ENCODE results near the gene PLCL2. TPM values are rescaled to one million over a fixed set of nuclear protein-coding genes. Genes with fewer than 3 reads are reported as not detected.
A peak's percentile ranks its signal among the peaks of the same experiment; 100 is the strongest.

PLCL2 gene
- total and polyA plus RNA-seq, 10 of the 15 experiments (the other 5 are each of a cell fraction or from before 2014, with no cell fraction given) = 7.5 to 37.3 (median 21.7) TPM

DNA sequence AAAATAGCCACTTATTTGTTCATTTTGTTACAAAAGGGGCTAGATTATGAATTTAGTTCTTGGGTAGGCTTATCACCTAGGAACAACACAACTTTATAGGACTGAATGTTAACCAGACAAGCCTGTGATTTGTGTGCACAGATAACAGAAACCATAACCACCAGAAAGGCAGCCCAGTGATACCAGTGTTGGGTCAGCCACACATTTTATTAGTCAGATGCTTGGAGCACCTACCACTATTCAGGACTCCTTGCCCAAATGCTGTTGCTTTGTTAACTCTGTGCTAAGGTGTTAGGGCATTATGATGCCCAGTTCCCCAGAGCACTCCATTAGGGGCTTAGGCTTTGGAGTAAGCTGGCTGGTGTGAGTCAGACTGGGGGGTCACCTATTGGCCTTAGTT is 22.5 kb downstream of the PLCL2 start:
- no peaks in the 10 kb centered on the region for H4K20me1 ChIP-seq (ENCODE audit: control insufficient read depth, insufficient read depth)
- POLR2A ChIA-PET = interaction anchor here (0.6 to 2.5 kb wide), 3 partner anchors 14 to 145 kb away, joined by 3 to 6 read pairs (median 5); partner anchors contain the start of gene PLCL2
- peak; percentile 18 for FAIRE-seq
- peak overlapping the region; percentile 69 for H3K4me2 ChIP-seq (ENCODE audit: control insufficient read depth, insufficient read depth)
- peak overlapping the region; percentile 6; the same call in 1 of the 2 replicates for H3K4me3 ChIP-seq
- SMC1A ChIA-PET (ENCODE audit: uncharacterized antibody, unreplicated experiment) = interaction anchor here (1.8 to 7.9 kb wide), 6 partner anchors 11 to 244 kb away, joined by 8 to 91 read pairs (median 16); no protein-coding TSS in a partner anchor
- H3K79me2 ChIP-seq (ENCODE audit: control insufficient read depth, insufficient read depth, low read length) = peaks cover 97% of the 10 kb centered on the region
- in situ Hi-C loops (cut with MboI) (loop anchor here (25.0 kb wide), 1 partner anchor 1545 kb away; no protein-coding TSS in a partner anchor), intact Hi-C loops (cut with micrococcal nuclease; ENCODE audit: unreplicated experiment) (loop anchor here (5.0 kb wide), 1 partner anchor 140 kb away; no protein-coding TSS in a partner anchor)
- peaks cover 2% of the 10 kb centered on the region; the same call in 2 of the 3 replicates for H3K9me3 ChIP-seq (replicated peaks; ENCODE audit: control insufficient read depth, insufficient read depth, low read length)
- peaks cover 54% of the 10 kb centered on the region for H3K4me1 ChIP-seq (ENCODE audit: control insufficient read depth, insufficient read depth, low read length)
- CTCF ChIA-PET = interaction anchor here (0.7 to 5.2 kb wide), 6 partner anchors 11 to 118 kb away, joined by 5 to 26 read pairs (median 11); no protein-coding TSS in a partner anchor
- peak overlapping the region; percentile 18; the same call in 1 of the 2 replicates for H3K9ac ChIP-seq (ENCODE audit: control insufficient read depth, insufficient read depth, low read length)
- H3K36me3 ChIP-seq (ENCODE audit: control insufficient read depth in 2 of 2, insufficient read depth in 2 of 2, low read length in 1 of 2) = no peaks in the 10 kb centered on the region
- H3K27me3 ChIP-seq (replicated peaks in 1 of 2; ENCODE audit: control insufficient read depth in 2 of 2, insufficient read depth in 2 of 2, low read length in 1 of 2) = no peaks in the 10 kb centered on the region
- H2AFZ ChIP-seq (ENCODE audit: control insufficient read depth, low read depth, low read length) = no peak overlapping the region
- ATAC-seq = peak; percentile 83
- RAD21 ChIA-PET (ENCODE audit: unreplicated experiment) = interaction anchor here (1.2 to 9.1 kb wide), 5 partner anchors 9 to 119 kb away, joined by 3 to 76 read pairs (median 8); partner anchors contain the start of gene PLCL2
- H3K27ac ChIP-seq (ENCODE audit: control insufficient read depth, insufficient read depth) = peak overlapping the region; percentile 63
- DNase-seq (ENCODE audit: low read depth, low spot score) = no peak
- no TSS peak for BruUV-seq (replicated peaks)
- TF ChIP-seq SUPT20H (IDR thresholded peaks at IDR 0.05; ENCODE audit: borderline replicate concordance, control insufficient read depth, low read depth, low read length) (no peak), ETV6 (conservative IDR thresholded peaks at IDR 0.05 in 1 of 2, IDR thresholded peaks at IDR 0.05 in 1 of 2; ENCODE audit: borderline replicate concordance in 1 of 2, low read depth in 1 of 2) (no peak), SMC3 (IDR thresholded peaks at IDR 0.05; ENCODE audit: borderline replicate concordance, low read length) (no peak), TBL1XR1 (IDR thresholded peaks at IDR 0.05; ENCODE audit: low read depth, low read length) (no peak), DPF2 (IDR thresholded peaks at IDR 0.05) (0 out of 2 replicates have a peak, but pooled peaks have one; percentile 36), ESRRA (IDR thresholded peaks at IDR 0.05; ENCODE audit: low read length) (no peak), RUNX3 (IDR thresholded peaks at IDR 0.05; ENCODE audit: low read length) (peak; percentile 74), MTA2 (IDR thresholded peaks at IDR 0.05; ENCODE audit: low read depth) (0 out of 2 replicates have a peak, but pooled peaks have one; percentile 10), SIN3A (IDR thresholded peaks at IDR 0.05; ENCODE audit: low read depth, low read length) (no peak), PAX8 (IDR thresholded peaks at IDR 0.05) (no peak), GATAD2B (conservative IDR thresholded peaks at IDR 0.05; ENCODE audit: low read depth) (no peak), IRF4 (IDR thresholded peaks at IDR 0.05; ENCODE audit: low read depth, low read length) (no peak), BHLHE40 (IDR thresholded peaks at IDR 0.05; ENCODE audit: borderline replicate concordance in 1 of 2, low read depth in 2 of 2, low read length in 1 of 2) (peak in 1 of 2 experiments; percentile 13; a peak in 1 of 4 replicates), CREB1 (IDR thresholded peaks at IDR 0.05; ENCODE audit: low read depth) (no peak)
- TF ChIP-seq, protein P1, sequence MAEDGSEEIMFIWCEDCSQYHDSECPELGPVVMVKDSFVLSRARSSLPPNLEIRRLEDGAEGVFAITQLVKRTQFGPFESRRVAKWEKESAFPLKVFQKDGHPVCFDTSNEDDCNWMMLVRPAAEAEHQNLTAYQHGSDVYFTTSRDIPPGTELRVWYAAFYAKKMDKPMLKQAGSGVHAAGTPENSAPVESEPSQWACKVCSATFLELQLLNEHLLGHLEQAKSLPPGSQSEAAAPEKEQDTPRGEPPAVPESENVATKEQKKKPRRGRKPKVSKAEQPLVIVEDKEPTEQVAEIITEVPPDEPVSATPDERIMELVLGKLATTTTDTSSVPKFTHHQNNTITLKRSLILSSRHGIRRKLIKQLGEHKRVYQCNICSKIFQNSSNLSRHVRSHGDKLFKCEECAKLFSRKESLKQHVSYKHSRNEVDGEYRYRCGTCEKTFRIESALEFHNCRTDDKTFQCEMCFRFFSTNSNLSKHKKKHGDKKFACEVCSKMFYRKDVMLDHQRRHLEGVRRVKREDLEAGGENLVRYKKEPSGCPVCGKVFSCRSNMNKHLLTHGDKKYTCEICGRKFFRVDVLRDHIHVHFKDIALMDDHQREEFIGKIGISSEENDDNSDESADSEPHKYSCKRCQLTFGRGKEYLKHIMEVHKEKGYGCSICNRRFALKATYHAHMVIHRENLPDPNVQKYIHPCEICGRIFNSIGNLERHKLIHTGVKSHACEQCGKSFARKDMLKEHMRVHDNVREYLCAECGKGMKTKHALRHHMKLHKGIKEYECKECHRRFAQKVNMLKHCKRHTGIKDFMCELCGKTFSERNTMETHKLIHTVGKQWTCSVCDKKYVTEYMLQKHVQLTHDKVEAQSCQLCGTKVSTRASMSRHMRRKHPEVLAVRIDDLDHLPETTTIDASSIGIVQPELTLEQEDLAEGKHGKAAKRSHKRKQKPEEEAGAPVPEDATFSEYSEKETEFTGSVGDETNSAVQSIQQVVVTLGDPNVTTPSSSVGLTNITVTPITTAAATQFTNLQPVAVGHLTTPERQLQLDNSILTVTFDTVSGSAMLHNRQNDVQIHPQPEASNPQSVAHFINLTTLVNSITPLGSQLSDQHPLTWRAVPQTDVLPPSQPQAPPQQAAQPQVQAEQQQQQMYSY (CRISPR knock-in tag; IDR thresholded peaks at IDR 0.05) = no peak
- TF ChIP-seq, protein P2, sequence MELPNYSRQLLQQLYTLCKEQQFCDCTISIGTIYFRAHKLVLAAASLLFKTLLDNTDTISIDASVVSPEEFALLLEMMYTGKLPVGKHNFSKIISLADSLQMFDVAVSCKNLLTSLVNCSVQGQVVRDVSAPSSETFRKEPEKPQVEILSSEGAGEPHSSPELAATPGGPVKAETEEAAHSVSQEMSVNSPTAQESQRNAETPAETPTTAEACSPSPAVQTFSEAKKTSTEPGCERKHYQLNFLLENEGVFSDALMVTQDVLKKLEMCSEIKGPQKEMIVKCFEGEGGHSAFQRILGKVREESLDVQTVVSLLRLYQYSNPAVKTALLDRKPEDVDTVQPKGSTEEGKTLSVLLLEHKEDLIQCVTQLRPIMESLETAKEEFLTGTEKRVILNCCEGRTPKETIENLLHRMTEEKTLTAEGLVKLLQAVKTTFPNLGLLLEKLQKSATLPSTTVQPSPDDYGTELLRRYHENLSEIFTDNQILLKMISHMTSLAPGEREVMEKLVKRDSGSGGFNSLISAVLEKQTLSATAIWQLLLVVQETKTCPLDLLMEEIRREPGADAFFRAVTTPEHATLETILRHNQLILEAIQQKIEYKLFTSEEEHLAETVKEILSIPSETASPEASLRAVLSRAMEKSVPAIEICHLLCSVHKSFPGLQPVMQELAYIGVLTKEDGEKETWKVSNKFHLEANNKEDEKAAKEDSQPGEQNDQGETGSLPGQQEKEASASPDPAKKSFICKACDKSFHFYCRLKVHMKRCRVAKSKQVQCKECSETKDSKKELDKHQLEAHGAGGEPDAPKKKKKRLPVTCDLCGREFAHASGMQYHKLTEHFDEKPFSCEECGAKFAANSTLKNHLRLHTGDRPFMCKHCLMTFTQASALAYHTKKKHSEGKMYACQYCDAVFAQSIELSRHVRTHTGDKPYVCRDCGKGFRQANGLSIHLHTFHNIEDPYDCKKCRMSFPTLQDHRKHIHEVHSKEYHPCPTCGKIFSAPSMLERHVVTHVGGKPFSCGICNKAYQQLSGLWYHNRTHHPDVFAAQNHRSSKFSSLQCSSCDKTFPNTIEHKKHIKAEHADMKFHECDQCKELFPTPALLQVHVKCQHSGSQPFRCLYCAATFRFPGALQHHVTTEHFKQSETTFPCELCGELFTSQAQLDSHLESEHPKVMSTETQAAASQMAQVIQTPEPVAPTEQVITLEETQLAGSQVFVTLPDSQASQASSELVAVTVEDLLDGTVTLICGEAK (IDR thresholded peaks at IDR 0.05; ENCODE audit: borderline replicate concordance) = 0 out of 2 replicates have a peak, but pooled peaks have one; percentile 23

Measured in GM12878 (cell line).